Right lobe of liver (tissue), 6 donors: ENCODE results near the gene PCNT. TPM values are rescaled to one million over a fixed set of nuclear protein-coding genes. Genes with fewer than 3 reads are reported as not detected.
A peak's percentile ranks its signal among the peaks of the same experiment; 100 is the strongest.

Experiments used
- ATAC-seq, 4 donors: fragments of 200-7000 bp; cut with Tn5 transposase; one replicate each; pipeline ENCODE4 v1.9.1; 2020; ENCODE audit warnings: mild to moderate bottlenecking in 4 of 4, moderate library complexity in 4 of 4
- DNase-seq, 3 donors: peaks; one replicate each; pipeline ENCODE4 v3.0.0-alpha.2; 2020
- H3K27ac ChIP-seq, 3 donors: fragments of 200-600 bp; one replicate each; pipeline ENCODE4 v1.8.0; 2022
- H3K27me3 ChIP-seq, 2 donors: fragments of 200-600 bp; one replicate each; pipeline ENCODE4 v1.8.0; 2022
- H3K36me3 ChIP-seq, 4 donors: fragments of 200-600 bp; sonication (generic) in 1 of 4; one replicate each; pipeline versions ENCODE4 v1.5.1 to v1.8.0; 2017 to 2022; ENCODE audit warnings: control low read depth in 1 of 4
- H3K4me1 ChIP-seq, 4 donors: fragments of 200-600 bp; sonication (generic) in 1 of 4; one replicate each; pipeline versions ENCODE4 v1.5.1 to v1.8.0; 2017 to 2022; ENCODE audit warnings: control low read depth in 1 of 4
- H3K4me3 ChIP-seq, 3 donors: fragments of 200-600 bp; one replicate each; pipeline ENCODE4 v1.8.0; 2022
- H3K9me3 ChIP-seq, 4 donors: fragments of 200-600 bp; sonication (generic) in 1 of 4; one replicate each; pipeline versions ENCODE4 v1.5.1 to v1.8.0; 2017 to 2022; ENCODE audit warnings: control low read depth in 1 of 4
- CTCF ChIP-seq, 4 donors: fragments of 200-600 bp in 3 of 4; fragments of 450-650 bp in 1 of 4; IDR thresholded peaks; one replicate each; pipeline versions ENCODE4 v1.5.1 to v1.8.0; 2016 to 2022; ENCODE audit warnings: antibody characterized with exemption in 4 of 4, mild to moderate bottlenecking in 2 of 4
- POLR2A ChIP-seq: fragments of 450-650 bp; IDR thresholded peaks from one replicate; pipeline ENCODE4 v1.6.1; 2017; ENCODE audit warnings: antibody characterized with exemption, mild to moderate bottlenecking
- WGBS: methylation state at CpG from one replicate; pipeline ENCODE4 v1.1.6; 2018; ENCODE audit warnings: low coverage, low lambda C conversion rate; ENCODE audit not compliant: insufficient coverage; ENCODE audit errors: missing lambda C conversion rate; 5-methylcytosine and 5-hydroxymethylcytosine counted together
- intact Hi-C, 2 donors: fragments of 100-400 bp; cut with DNase I; formaldehyde crosslinking; loops; one replicate each; pipeline versions ENCODE4 v1.11.2 to v1.14.1; 2022
- total RNA-seq, 6 experiments: library from RNA; depleted of rRNA in 2 of 6; stranded (reverse); fragments of >200 nt in 2 of 6; fragmentation: NEBNext Ultra II Directional in 3 of 6; extraction: Animal tissue kit (Norgen Biotek cat#: 25700) in 3 of 6; gene quantifications; one replicate each; pipeline versions ENCODE4 v1.1.0 to v1.2.4, GENCODE V29; 2016 to 2023
- donor health status: DM: no; HTN: yes; CAD: no.
- donor health status: DM: no; HTN: no; CAD: no.
- donor health status: DM: no; HTN: no; CAD: no.
- donor health status: DM: no; HTN: yes; CAD: no.
- donor health status: DM: no; HTN: yes; CAD: no.

PCNT gene
- total RNA-seq, 6 experiments from 2014 or later = 9.9 to 18.2 (median 14.1) TPM

GRCh38 chr21:46289655-46290179 is 34.2 kb upstream of the PCNT start:
- WGBS = 61% methylated on average over 6 of the region's 6 CpGs
- Histone ChIP-seq H3K9me3 (no peaks in the 10 kb centered on the region), H3K4me3 (no peak overlapping the region), H3K27ac (no peak overlapping the region), H3K27me3 (no peaks in the 10 kb centered on the region), H3K4me1 (peaks cover 1 to 7% (median 4%) of the 10 kb centered on the region in 4 donors), H3K36me3 (no peaks in the 10 kb centered on the region)
- ATAC-seq = no peak
- intact Hi-C loops = no loop called here
- no peak for TF ChIP-seq POLR2A
- no peak for TF ChIP-seq CTCF (IDR thresholded peaks at IDR 0.05)
- no peak for DNase-seq

- Histone ChIP-seq H3K4me3 (no peak overlapping the region), H3K27me3 (no peaks in the 10 kb centered on the region), H3K4me1 (no peaks in the 10 kb centered on the region), H3K36me3 (no peaks in the 10 kb centered on the region), H3K9me3 (no peaks in the 10 kb centered on the region), H3K27ac (no peak overlapping the region)
- no peak for DNase-seq
- intact Hi-C loops = no loop called here
- 100% methylated on average over 1 of the region's 2 CpGs for WGBS
- no peak for ATAC-seq
- TF ChIP-seq POLR2A (no peak), CTCF (IDR thresholded peaks at IDR 0.05) (no peak)
Measured at GRCh38 chr21:46291561-46291960, 32.4 kb upstream of the PCNT start.

GRCh38 chr21:46294647-46295176 is 29.2 kb upstream of the PCNT start:
- H3K9me3 ChIP-seq = no peaks in the 10 kb centered on the region
- 69% methylated on average over 8 of the region's 10 CpGs for WGBS
- peaks cover 0 to 4% (median 0%) of the 10 kb centered on the region in 4 donors for H3K4me1 ChIP-seq
- DNase-seq (no peak), ATAC-seq (peak in 1 of 4 donors; percentile 5)
- intact Hi-C loops = no loop called here
- no peak overlapping the region for H3K4me3 ChIP-seq
- H3K27me3 ChIP-seq = no peaks in the 10 kb centered on the region
- TF ChIP-seq POLR2A (no peak), CTCF (IDR thresholded peaks at IDR 0.05) (no peak)
- H3K27ac ChIP-seq = no peak overlapping the region
- no peaks in the 10 kb centered on the region for H3K36me3 ChIP-seq

GRCh38 chr21:46295177-46295770 is 28.7 kb upstream of the PCNT start:
- H3K9me3 ChIP-seq = no peaks in the 10 kb centered on the region
- ATAC-seq (no peak), DNase-seq (no peak)
- intact Hi-C loops = no loop called here
- no peaks in the 10 kb centered on the region for H3K27me3 ChIP-seq
- WGBS = 45% methylated on average over 2 of the region's 9 CpGs
- H3K27ac ChIP-seq = no peak overlapping the region
- no peak overlapping the region for H3K4me3 ChIP-seq
- H3K4me1 ChIP-seq = peaks cover 0 to 4% (median 0%) of the 10 kb centered on the region in 4 donors
- TF ChIP-seq CTCF (IDR thresholded peaks at IDR 0.05) = no peak
- TF ChIP-seq POLR2A = no peak
- H3K36me3 ChIP-seq = no peaks in the 10 kb centered on the region
